Gastroesophageal sphincter (tissue), 4 donors: ENCODE results near the gene CCDC92. TPM values are rescaled to one million over a fixed set of nuclear protein-coding genes. Genes with fewer than 3 reads are reported as not detected.

ENCODE experiments used
- ATAC-seq: fragments of 150-250 bp; one replicate; pipeline ENCODE4 v1.9.1; 2016; ENCODE audit warnings: mild to moderate bottlenecking, moderate library complexity
- H3K27ac ChIP-seq, 4 donors: fragments of 200-600 bp; sonication (generic) in 3 of 4; 1 replicate in 3 of 4; 2 replicates in 1 of 4; pipeline ENCODE4 v1.5.1; 2016 to 2019
- H3K27me3 ChIP-seq: fragments of 200-600 bp; sonication (generic); one replicate; pipeline ENCODE4 v1.5.1; 2019
- H3K36me3 ChIP-seq, 2 donors: fragments of 200-600 bp; sonication (generic); one replicate each; pipeline ENCODE4 v1.5.1; 2019; ENCODE audit warnings: control low read depth in 1 of 2
- H3K4me1 ChIP-seq, 3 donors: fragments of 200-600 bp; sonication (generic); 1 replicate in 2 of 3; 2 replicates in 1 of 3; pipeline ENCODE4 v1.5.1; 2016 to 2019; ENCODE audit warnings: control low read depth in 2 of 3
- H3K4me3 ChIP-seq, 2 donors: fragments of 200-600 bp; sonication (generic); one replicate each; pipeline ENCODE4 v1.5.1; 2019; ENCODE audit warnings: mild to moderate bottlenecking in 1 of 2, moderate library complexity in 1 of 2
- H3K9me3 ChIP-seq, 3 donors: fragments of 200-600 bp; sonication (generic); one replicate each; pipeline ENCODE4 v1.5.1; 2017 to 2019; ENCODE audit warnings: control low read depth in 2 of 3
- EP300 ChIP-seq: sonication (generic); formaldehyde crosslinking; IDR thresholded peaks from one replicate; pipeline ENCODE4 v1.6.1; 2017; ENCODE audit warnings: antibody characterized with exemption, mild to moderate bottlenecking
- POLR2A ChIP-seq, 2 donors: fragments of 450-650 bp; IDR thresholded peaks; one replicate each; pipeline ENCODE4 v1.6.1; 2017; ENCODE audit warnings: antibody characterized with exemption in 2 of 2, mild to moderate bottlenecking in 2 of 2, moderate library complexity in 1 of 2
- POLR2AphosphoS5 ChIP-seq: sonication (generic); formaldehyde crosslinking; IDR thresholded peaks from one replicate; pipeline ENCODE4 v1.6.1; 2017; ENCODE audit warnings: antibody characterized with exemption
- WGBS, 2 donors: methylation state at CpG; one replicate each; pipeline ENCODE4 v1.1.5; 2018; ENCODE audit warnings: low coverage in 1 of 2; 5-methylcytosine and 5-hydroxymethylcytosine counted together
- total RNA-seq, 4 donors: library from RNA; depleted of rRNA; stranded (reverse); fragments of >200 nt; gene quantifications; one replicate each; pipeline ENCODE4 v1.1.0, GENCODE V29; 2016
- TF ChIP-seq, protein P1 (sequence below), 4 experiments: fragments of 200-600 bp in 2 of 4; fragments of 450-650 bp in 2 of 4; sonication (generic) in 1 of 4; IDR thresholded peaks; one replicate each; pipeline ENCODE4 v1.5.1; 2017 to 2019; ENCODE audit warnings: antibody characterized with exemption in 4 of 4, mild to moderate bottlenecking in 2 of 4, moderate library complexity in 2 of 4

The CCDC92 gene, protein sequence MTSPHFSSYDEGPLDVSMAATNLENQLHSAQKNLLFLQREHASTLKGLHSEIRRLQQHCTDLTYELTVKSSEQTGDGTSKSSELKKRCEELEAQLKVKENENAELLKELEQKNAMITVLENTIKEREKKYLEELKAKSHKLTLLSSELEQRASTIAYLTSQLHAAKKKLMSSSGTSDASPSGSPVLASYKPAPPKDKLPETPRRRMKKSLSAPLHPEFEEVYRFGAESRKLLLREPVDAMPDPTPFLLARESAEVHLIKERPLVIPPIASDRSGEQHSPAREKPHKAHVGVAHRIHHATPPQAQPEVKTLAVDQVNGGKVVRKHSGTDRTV
- total RNA-seq: 10 to 100 TPM; 26.2 to 74.3 (median 34.2) TPM

DNA sequence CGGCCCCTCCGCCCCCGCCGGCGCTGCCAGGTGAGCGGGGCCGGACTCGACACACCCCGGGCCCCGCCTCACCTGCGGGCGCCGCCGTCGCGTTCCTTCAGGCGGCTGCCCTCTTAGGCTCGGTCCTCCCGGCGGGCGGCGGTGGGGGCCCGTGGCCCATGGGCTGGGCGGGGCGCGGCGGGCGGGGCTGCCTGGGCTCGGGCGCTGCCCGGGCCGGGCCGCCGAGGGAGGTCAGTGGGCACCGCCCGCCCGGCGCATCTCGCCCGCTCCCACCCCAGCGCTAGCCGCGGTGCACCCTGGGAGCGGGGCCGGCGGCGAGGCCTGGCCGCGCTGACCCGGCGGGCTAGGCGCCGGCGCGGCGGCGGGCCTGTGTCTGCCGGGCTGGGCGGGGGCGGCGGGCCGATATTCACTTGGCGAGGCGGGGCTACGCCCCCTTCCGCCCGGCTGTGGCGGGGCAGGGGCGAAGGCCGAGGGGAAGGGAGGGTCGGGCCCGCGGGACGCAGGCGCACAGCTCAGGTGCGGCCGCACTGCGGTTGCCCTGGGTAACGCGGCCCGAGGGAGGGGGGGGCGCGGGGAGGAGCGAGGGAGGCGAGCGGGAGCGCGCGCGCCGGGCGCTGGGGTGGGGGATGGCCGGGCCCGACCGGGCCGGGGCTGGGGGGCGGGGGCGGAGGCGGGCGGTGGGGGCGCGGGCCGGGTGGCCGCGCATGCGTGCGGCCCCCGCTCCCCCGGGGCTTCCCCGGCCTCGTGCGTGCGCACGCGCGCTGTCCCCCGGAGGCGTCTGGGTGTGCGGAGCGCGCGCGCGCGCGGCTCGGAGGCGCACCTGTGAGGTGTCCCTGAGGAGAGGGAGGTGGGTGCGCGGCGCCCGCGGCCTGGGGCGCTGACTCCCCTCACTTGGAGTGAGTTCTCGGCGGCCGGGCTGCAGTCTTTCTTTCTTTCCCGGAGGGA lies at the start of gene CCDC92, which contains the start of gene ZNF664:
CCDC92 (minus strand) TSS at position 375 of the 945 bp plus-strand sequence. CDS start 28,526 bp downstream, outside the sequence.
ZNF664 (plus strand) TSS at position 759 of the 945 bp plus-strand sequence. CDS start 38,930 bp downstream, outside the sequence.
- Histone ChIP-seq H3K27ac (peak within 1 kb of the TSS; percentile 93 to 98 (median 96)), H3K4me1 (peaks cover 0 to 62% (median 6%) of the 10 kb centered on the region in 3 donors), H3K36me3 (peaks cover 0 to 17% of the 10 kb centered on the region in 2 donors), H3K9me3 (no peaks in the 10 kb centered on the region), H3K27me3 (no peaks in the 10 kb centered on the region), H3K4me3 (peak within 1 kb of the TSS; percentile 97 to 99)
- ATAC-seq: peak; percentile 92
- peak; percentile 18 to 84 for TF ChIP-seq POLR2A (IDR thresholded peaks at IDR 0.05)
- TF ChIP-seq, protein P1, sequence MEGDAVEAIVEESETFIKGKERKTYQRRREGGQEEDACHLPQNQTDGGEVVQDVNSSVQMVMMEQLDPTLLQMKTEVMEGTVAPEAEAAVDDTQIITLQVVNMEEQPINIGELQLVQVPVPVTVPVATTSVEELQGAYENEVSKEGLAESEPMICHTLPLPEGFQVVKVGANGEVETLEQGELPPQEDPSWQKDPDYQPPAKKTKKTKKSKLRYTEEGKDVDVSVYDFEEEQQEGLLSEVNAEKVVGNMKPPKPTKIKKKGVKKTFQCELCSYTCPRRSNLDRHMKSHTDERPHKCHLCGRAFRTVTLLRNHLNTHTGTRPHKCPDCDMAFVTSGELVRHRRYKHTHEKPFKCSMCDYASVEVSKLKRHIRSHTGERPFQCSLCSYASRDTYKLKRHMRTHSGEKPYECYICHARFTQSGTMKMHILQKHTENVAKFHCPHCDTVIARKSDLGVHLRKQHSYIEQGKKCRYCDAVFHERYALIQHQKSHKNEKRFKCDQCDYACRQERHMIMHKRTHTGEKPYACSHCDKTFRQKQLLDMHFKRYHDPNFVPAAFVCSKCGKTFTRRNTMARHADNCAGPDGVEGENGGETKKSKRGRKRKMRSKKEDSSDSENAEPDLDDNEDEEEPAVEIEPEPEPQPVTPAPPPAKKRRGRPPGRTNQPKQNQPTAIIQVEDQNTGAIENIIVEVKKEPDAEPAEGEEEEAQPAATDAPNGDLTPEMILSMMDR (IDR thresholded peaks at IDR 0.05): peak in 3 of 4 experiments; percentile 12 to 38 (median 33)
- TF ChIP-seq EP300: no peak
- TF ChIP-seq POLR2AphosphoS5: peak; percentile 25
- WGBS, 2 donors: no CpG with 5 or more reads among the region's 138 CpGs

DNA sequence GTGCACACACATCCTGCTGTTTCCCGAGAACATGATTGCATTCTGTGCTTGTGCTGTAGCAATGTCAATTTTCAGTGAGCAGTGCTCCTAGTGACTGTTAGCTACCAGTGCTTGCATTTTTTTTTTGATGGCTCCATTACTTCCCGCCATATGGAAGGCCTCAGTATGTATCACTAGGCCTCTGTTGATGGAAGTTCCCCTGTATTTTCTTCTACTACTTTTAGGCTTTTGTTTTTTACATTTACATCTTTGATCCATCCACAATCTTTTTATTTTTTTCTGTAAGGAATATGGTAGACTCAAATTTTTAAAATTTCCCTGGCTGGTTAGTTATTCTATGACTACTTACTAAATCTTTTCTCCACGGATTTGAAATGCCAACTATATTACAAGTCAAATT lies 49.5 kb upstream of the CCDC92 start:
- Histone ChIP-seq H3K9me3 (no peaks in the 10 kb centered on the region), H3K27ac (no peak overlapping the region), H3K36me3 (no peaks in the 10 kb centered on the region), H3K27me3 (no peaks in the 10 kb centered on the region), H3K4me3 (no peak overlapping the region), H3K4me1 (peaks cover 0 to 14% (median 0%) of the 10 kb centered on the region in 3 donors)
- WGBS, 2 donors: 84 to 100% methylated on average over 2 to 3 of the region's 3 CpGs
- ATAC-seq: no peak
- TF ChIP-seq EP300: no peak
- TF ChIP-seq POLR2AphosphoS5: no peak
- TF ChIP-seq POLR2A (IDR thresholded peaks at IDR 0.05): no peak
- TF ChIP-seq, protein P1 (IDR thresholded peaks at IDR 0.05): no peak

DNA sequence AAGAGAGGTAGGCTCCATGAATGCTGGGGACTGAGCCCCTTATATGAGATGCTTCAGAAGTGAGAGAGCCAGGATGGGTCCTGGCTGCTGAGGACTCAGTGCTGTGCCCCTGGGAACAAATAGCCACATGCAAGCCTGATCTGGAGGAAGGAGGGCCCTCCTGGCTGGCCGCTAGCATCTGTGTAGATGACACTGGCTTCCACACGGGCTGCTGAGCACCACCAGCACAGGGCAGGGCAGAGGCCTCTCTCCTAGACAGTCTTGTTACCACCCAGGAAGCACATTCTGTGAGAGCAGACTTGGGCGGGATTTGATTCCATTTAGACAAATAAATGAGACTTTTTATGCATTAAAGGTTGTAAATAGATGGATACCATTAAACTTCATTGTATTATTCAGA lies 48.4 kb upstream of the CCDC92 start:
- TF ChIP-seq POLR2AphosphoS5 (no peak), EP300 (no peak)
- TF ChIP-seq, protein P1 (IDR thresholded peaks at IDR 0.05): no peak
- Histone ChIP-seq H3K9me3 (no peaks in the 10 kb centered on the region), H3K27ac (peak overlapping the region in 2 of 4 donors; percentile 42 to 47), H3K4me1 (peaks cover 0 to 14% (median 0%) of the 10 kb centered on the region in 3 donors), H3K4me3 (no peak overlapping the region), H3K36me3 (no peaks in the 10 kb centered on the region), H3K27me3 (no peaks in the 10 kb centered on the region)
- WGBS, 2 donors: 70% methylated on average over 3 of the region's 3 CpGs; no CpG with 5 or more reads in 1 of the 2 donors
- peak; percentile 9 for ATAC-seq

DNA sequence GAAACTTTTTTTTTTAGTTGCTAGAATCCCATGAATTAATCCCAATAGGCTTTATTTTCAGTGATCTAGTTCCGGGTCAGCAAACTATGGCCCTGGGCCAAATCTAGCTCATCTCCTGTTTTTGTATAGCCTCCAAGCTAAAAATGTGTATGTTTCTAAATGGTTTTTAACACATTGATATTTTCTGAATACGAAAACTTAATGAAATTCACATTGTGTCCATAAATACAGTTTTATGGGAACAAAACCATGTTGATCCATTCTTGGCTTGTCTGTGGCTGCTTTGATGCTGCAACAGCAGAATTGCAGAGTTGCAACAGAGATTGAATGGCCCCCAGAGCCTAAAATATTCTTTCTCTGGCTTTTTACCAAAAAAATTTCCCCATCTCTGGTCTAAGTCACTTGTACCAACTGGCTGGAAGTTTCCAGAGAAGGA lies 47.9 kb upstream of the CCDC92 start:
- Histone ChIP-seq H3K27ac (peak overlapping the region in 2 of 4 donors; percentile 36 to 42), H3K9me3 (no peaks in the 10 kb centered on the region), H3K36me3 (no peaks in the 10 kb centered on the region), H3K4me3 (no peak overlapping the region), H3K4me1 (peaks cover 0 to 14% (median 0%) of the 10 kb centered on the region in 3 donors), H3K27me3 (no peaks in the 10 kb centered on the region)
- no peak for TF ChIP-seq EP300
- TF ChIP-seq, protein P1 (IDR thresholded peaks at IDR 0.05): no peak
- no peak for TF ChIP-seq POLR2A (IDR thresholded peaks at IDR 0.05)
- TF ChIP-seq POLR2AphosphoS5: peak; percentile 24
- 49 to 50% methylated on average over 2 of the region's 2 CpGs for WGBS, 2 donors
- ATAC-seq: peak; percentile 57
